ENCODE results near the gene STAT3.
A peak's percentile ranks its signal among the peaks of the same experiment; 100 is the strongest.
"Not testable (repeated sequence)": the region's sequence is repeated elsewhere in the genome, so short reads cannot be mapped to it uniquely, and the experiment has no call there.

STAT3 gene

DNA sequence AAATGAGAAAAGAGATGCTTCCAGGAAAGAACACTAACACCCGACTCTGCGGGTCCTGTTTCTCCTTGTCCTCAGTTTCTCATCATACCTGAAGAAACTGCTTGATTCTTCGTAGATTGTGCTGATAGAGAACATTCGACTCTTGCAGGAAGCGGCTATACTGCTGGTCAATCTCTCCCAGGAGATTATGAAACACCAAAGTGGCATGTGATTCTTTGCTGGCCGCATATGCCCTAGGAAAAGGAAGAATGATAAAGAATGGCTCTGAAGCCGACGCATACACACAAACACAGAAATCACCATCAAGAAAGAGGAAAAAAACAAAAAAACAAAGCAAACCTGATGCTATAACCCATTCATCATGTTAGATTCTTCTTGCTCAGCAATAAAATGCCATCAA is 41.8 kb downstream of the STAT3 start:
- no peak for FAIRE-seq

DNA sequence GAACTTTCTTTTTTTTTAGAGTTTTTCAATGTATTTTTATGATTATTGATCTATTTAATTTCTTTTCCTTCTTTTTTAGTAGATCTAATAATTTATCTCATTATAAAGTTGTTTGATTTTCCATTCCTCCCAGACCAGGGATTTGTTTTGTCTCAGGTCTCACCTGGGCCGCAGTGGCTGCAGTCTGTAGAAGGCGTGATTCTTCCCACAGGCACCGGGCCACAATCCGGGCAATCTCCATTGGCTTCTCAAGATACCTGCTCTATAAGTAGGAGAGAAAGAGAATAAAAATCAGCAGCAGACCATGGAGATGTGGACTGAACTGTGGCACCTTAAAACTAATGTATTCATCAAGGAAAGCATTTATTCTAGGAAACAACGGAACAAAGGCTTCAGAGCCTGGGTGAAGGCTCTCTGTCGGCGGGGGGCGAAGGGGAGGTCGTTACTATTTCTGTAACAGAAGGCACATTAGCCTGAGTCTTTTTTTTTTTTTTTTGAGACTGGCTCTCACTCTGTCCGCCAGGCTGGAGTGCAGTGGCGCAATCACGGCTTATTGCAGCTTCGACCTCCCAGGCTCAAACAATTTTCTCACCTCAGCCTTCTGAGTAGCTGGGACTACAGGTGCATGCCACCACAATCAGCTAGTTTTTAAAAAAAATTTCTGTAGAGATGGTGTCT is 42.7 kb downstream of the STAT3 start:
- FAIRE-seq, result no peak

DNA sequence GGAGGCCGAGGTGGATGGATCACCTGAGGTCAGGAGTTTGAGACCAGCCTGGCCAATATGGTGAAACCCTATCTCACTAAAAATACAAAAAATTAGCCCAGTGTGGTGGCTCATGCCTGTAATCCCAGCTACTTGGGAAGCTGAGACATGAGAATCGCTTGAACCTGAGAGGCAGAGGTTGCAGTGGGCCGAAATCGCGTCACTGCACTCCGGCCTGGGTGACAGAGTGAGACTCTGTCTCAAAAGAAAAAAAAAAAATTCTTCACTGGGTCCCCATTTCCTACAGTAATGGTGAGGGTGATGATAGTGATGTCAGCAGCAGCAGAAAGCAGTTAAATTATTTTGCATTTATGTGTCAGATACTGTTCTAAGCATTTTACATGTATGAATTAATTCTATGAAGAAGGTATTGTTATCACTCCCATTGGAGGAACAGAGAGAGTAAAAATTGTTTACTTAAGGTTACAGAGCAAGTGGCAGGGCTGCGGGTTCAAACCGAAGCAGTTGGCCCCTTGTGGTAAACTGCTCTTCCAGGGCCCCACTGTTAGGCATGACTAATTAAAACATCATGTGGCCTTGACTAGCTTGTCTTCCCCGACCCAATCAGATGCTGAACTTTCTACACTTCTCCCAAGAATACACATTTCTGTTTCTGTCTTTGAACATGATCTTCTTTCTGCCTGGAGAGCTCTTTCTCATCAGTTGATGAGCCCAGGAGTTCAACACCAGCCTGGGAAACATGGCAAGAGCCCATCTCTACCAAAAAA is 45.8 kb downstream of the STAT3 start:
- no peak for FAIRE-seq

DNA sequence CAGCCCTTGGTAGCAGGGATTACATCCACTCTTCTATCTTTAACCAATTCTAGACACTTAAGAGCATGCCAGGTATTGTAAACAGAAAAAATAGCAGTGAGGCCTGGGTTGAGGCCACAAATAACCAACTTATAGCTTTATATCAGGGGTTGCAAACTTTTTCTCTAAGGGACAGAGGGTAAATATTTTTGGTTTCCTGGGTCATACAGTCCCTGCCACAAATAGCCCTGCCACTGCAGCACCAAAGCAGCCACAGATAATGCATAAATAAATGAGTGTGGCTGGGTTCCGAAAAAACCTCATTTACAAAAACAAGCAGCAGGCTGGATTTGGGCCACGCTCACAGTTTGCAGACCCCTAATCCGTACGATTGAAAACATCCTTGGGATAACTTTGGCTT is 46.7 kb downstream of the STAT3 start:
- no peak for FAIRE-seq

DNA sequence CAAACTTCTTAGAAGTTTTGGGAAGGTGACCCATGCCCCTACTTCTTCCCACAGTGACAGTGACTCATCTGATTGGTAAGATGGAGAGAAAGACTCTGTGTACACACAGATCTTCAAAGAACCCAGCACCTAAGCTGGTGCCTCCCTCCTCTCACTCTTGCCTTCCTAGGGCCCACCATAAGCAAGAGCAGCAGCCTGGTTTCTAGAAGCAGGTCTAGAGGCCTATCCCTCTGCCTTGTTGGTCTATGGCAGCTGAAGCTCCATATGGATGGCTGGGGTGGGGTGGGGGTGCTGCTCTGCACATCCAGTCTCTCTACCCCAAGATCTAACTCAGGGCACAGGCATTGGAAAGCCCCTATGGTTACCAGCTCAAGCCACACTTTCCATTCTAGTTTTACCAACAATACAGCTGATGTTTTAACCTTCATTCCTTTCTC is 47.5 kb downstream of the STAT3 start:
- no peak for FAIRE-seq

DNA sequence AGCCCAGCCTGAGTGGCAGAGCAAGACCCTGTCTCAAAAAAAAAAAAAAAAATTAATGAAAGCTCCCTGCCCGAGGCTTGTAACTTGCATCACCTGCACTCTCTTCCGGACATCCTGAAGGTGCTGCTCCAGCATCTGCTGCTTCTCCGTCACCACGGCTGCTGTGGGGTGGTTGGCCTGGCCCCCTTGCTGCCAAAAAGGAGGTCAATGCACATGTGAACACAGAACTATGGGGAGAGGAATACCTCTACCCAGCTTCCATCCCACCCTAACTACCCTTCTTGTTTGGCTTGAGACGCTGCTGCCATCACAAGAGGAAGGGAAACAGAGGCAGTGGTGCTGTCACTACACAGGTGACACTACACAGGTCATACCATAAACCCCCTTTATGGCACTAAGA is 49.0 kb downstream of the STAT3 start:
- FAIRE-seq, result no peak

DNA sequence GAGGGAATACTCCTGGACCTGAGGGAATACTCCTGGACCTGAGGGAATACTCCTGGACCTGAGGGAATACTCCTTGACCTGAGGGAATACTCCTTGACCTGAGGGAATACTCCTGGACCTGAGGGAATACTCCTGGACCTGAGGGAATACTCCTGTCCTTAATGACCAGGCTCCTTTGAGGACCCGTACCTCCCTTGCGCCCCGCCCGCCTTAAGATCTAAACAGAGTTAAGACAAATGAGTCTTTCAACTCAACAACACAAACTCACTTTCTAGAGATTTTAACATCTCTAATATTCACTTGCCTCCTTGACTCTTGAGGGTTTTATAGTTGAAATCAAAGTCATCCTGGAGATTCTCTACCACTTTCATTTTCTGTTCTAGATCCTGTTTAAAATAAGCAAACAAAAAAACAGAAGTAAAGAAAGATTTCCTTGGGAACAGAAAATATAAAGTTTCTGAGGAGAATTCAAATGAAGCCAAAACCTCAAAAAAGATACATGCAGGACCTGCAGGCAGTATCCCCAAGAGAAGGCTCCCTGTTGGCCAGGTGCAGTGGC is 49.7 kb downstream of the STAT3 start:
- no peak for FAIRE-seq

DNA sequence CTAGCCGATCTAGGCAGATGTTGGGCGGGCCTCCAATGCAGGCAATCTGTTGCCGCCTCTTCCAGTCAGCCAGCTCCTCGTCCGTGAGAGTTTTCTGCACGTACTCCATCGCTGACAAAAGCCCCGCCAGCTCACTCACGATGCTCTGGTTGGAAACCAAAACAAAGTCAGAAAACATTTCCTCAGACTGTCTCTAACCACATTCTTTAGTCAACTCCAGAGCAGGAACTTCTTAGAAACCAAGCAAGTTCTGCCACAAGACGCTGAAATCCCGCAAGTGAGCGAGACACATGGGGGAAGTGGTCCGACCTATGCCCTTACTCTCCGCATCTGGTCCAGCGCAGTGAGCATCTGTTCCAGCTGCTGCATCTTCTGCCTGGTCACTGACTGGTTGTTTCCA is 50.8 kb downstream of the STAT3 start:
- no peak for FAIRE-seq

DNA sequence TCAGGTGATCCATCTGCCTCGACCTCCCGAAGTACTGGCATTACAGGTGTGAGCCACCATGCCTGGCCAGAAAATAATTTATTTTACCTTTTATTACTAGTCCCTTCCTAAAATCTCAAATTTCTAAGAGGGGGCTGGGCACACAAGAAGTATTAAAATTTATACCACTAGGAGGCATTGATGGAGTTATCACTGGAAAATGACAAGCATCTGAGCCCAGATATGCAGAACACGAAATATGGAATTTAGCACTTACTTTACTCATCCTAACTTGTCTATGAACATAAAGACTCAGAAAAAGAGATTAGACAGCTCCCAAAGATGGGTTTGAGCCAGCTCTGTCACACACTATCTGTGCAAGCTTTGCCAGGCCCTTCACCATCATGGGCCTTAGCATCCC is 53.6 kb downstream of the STAT3 start:
- no peak for FAIRE-seq

DNA sequence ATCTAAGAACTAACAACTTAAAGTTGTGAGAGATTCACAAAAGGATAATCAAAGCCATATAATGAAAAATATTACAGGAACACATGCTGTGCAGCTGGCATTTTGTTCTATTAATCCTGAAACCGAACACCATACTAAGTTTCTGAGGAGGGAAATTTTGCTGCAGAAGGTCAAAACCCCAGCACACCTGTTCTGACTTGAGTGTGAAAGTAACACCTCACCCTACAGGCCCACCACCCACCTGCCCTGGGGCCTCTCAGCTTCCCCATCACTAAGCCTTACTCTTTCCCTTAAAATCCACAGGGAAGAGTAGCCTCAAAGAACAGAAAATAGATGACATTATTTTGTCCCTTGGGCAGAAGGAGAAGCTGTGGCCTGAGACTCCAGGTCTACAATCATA is 55.2 kb downstream of the STAT3 start:
- FAIRE-seq, result no peak

DNA sequence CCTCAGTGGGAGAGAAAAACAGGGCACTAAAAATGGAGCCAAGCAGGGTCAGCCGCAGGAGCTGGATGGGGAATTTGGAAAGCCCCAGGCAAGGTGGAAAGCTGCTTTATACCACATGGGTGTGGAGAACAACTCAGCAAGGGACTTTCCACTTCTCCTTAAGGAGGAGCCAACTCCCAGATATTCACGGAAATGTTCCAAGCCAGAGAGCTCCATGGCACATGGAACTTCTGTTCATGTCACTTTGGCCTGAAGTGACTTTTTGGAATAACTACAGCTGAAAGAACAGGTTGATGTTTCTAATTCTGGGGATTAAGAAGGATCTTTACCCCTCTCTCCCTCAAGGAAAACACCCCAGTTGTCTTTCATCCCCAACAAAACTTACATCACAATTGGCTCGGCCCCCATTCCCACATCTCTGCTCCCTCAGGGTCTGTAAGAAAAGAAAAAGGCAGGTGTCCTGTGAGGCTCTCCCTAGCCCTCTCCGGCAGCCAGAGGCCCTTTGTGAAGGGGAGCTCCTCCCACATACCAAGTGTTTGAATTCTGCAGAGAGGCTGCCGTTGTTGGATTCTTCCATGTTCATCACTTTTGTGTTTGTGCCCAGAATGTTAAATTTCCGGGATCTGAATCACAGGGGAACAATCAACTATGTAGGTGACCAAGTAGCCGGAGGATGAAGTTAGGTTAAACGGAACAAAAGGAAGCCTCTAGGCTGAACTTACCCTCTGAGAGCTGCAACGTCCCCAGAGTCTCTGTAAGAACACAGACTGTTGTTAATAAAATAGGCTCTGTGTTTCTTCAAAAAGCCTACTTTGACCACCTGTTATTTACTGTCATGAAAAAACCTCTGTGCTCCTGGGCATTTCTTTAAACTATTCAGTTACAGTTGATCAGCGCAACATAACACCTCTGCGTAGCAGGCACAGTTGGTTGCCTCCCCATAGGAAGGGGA is 58.9 kb downstream of the STAT3 start:
- peak; percentile 98 for FAIRE-seq

DNA sequence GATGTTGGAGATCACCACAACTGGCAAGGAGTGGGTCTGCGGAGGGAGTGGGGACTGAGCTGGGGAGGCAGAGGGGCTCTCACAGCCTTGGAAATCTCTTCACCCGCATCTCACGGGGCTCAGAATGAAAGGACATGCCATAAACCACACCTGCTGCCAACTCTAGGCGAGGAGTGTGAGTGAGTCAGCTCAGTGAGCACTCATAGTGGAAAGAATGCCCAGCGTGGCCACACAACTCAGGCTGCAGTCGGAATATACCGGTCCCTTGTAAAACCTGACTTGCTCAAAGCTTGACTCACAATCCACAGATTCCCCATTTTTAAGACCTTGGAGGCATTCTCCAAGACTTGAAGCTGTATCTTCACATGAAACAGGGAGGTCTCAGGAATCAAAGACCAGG is 63.2 kb downstream of the STAT3 start:
- peak; percentile 27 for FAIRE-seq

DNA sequence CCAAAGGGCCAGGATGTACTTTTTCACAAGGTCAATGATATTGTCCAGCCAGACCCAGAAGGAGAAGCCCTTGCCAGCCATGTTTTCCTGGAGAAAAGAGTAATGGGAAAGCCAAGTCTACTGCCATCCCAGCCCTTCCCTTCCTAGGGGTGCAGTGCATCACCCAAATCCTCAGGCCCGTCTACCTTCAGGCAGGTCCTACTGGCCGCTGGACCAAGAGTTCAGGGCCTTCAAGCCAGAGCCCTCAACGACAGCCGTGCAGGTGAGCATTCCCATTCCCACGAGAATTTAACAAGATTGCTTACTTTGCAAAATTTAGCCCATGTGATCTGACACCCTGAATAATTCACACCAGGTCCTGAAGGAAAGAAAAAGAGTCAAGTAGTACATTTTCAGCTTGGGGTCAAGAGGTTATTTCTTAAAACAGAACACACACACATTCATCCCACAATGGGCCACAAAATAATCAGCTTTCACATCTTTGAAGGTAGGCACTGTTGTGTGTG is 64.9 kb downstream of the STAT3 start:
- no peak for FAIRE-seq

DNA sequence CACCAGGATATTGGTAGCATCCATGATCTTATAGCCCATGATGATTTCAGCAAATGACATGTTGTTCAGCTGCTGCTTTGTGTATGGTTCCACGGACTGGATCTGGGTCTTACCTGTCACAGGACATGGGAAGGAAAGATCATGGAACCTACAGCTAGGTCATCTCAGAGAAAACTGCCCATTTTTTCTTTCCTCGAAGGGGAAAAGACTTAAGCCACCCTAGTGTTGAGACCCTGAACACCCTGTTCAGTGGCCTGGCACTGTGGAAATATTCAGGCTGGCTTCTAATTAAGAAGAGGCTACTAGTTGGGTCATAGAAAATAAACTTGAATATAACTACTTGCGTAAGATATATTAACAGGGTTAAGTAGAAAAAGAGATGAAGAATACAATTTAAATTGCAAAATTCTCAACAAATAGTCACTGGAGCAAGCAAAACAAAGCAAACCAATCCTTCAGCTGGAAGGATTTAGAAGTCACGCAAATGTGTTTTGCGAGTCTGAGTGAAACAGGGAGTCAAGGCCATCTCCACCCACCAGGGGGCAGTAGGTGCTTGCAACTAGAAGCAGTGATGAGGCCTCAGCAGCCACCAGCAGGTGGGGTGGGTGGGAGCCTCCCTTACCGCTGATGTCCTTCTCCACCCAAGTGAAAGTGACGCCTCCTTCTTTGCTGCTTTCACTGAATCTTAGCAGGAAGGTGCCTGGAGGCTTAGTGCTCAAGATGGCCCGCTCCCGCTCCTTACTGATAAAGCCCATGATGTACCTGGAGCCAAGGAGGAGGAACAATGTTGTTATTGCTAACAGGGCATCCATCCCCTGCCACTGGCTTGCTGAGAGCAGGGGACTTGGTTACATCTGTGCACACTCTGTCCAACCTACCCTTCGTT is 65.6 kb downstream of the STAT3 start:
- peak; percentile 91 for FAIRE-seq

DNA sequence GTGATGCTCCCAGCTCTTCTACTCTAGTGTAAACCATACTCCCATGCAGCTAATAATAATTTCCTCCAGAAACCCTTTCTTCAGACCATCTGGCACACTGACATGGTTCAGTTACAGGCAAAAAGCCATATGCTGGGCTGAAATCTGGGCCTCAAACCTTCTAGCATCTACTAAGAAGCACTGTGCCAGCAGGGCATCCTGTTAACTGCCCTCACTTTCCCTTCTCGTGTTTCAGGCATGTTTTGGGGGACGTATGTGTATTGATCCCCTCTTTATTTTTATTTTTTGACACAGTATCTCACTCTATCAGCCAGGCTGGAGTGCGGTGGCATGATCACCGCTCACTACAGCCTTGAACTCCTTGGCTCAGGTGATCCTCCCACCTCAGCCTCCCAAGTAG is 66.7 kb downstream of the STAT3 start:
- FAIRE-seq, result no peak

DNA sequence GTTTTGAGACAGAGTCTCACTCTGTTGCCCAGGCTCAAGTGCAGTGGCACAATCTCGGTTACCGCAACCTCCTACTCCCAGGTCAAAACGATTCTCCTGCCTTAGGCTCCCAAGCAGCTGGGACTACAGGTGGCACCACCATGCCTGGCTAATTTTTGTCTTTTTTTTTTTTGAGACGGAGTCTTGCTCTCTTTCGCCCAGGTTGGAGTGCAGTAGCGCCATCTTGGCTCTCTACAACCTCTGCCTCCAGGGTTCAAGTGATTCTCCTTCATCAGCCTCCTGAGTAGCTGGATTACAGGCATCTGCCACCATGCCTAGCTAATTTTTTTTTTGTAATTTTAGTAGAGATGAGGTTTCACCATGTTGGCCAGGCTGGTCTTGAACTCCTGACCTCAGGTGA is 70.3 kb downstream of the STAT3 start:
- not testable (repeated sequence) for FAIRE-seq

DNA sequence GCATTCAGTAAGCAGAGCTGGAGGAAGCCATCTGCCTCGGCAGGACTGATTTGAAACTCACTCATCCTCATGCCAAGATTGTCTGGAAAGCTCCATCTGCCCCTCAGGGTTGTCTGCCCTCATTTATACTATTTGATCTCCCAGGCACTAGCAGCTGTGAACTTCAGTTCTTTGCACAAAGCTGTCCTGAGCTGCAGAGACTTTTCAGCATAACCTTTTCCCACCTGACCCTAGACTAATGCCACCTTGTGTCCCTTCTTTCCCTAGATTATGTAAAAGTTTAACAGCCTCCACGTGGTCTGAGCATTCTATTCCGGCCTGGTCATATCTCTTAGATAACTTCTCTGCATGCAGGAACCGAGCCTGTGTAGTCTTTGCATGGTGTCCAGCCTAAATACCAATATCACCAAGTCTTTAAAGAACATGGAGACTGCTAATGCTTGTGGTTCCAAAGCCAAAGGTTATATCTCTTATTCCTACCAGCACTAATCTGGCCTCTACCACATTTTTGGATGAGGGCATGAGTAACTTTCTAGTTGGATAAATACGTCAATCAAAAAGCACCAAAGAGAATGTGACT is 70.9 kb downstream of the STAT3 start:
- FAIRE-seq, result no peak

DNA sequence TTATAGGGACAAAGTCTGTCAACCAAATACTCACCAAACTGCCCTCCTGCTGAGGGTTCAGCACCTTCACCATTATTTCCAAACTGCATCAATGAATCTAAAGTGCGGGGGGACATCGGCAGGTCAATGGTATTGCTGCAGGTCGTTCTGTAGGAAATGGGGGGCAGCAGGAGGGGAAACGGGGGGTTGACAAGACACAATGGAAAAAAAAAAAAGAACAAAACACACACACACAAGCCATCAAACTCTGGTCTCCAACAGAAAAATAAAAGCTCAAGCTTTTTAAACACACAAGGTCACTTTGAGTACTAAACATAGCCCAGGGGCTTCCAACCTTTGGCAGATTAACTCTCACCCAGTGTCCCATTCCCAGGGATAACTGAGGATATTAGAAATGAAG is 71.5 kb downstream of the STAT3 start:
- FAIRE-seq, result no peak

DNA sequence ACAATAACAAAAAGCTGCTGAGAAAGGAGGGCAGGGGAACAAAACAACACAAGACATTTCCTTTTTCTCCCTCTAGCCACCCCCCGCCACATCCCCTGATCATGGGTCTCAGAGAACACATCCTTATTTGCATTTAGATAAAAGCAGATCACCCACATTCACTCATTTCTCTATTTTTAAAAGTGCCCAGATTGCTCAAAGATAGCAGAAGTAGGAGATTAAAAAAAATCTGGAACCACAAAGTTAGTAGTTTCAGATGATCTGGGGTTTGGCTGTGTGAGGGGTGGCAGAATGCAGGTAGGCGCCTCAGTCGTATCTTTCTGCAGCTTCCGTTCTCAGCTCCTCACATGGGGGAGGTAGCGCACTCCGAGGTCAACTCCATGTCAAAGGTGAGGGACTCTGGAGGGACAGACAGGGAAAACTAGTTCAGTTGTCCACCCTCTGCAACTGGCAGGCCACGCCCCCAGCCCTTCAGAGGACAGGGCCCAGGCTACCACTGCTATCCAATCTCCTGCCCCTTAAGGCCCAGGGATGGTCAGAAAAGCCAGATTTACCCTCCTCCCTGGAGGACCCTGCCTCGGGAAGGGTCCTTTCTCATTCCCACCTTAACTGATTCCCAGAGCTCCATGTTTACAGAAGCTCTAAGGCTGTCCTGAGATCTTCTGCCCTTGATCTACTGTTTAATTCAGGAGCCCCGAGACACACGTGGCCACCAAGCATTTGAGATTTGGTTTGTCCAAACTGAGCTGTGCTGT is 72.7 kb downstream of the STAT3 start:
- no peak for FAIRE-seq

DNA sequence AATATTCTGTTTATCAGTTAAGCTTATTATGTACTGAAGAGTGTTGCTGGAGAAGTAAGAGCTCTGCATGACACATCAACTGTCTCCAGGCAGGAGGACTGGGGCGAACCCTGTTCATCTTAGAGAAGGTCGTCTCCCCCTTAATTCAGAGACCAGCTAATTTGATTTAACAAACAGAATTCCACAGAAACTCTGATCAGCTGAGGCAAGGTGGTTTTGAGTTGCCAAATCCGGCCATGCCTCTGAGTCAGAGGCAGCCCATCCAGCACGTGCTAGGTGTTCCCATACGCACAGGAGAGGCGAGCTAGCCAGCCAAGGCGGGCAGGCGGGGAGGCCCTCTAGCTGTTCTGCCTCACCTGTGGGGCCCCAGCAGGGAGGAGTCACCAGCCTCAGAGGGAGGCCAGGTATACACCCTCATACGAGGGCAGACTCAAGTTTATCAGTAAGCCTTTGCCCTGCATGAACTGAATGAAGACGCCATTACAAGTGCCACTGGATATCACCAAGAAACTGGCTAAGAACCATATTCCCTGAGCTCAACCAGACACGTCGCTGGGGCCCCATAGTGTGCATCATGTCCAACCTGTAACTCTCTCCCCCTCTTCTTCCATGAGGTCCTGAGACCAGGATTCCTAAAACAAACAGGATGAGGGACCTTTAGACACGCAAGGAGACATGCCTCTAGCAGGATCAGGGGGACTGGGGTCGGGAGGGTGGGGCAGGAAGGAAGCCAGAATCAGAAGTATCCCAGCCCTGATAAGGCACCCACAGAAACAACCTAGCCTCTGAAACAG is 74.3 kb downstream of the STAT3 start:
- no peak for FAIRE-seq
